Measurements from ENCODE around the gene PDS5B.
A peak's percentile ranks its signal among the peaks of the same experiment; 100 is the strongest.

PDS5B gene

DNA sequence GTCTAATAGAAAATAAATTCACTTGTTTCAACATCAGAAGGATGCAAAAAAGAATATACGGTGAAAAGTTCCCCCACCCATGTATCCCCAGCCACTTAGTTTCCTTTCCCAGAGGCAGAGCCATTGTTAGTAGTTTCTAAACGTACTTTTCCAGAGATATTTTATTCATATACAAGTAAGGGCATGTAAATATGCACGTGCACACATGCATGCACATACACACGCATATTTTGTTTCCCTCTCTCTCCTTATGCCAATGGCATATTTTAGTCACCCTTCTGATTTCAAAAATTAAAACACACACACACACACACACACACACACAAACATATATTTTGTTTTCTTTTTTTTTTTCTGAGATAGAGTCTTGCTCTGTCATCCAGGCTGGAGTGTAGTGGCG lies 147.4 kb downstream of the PDS5B start:
- DNase-seq, result no peak

- peak; percentile 92 for DNase-seq
Observed at GRCh38 chr13:32734511-32734910, 148.3 kb downstream of the PDS5B start.

DNA sequence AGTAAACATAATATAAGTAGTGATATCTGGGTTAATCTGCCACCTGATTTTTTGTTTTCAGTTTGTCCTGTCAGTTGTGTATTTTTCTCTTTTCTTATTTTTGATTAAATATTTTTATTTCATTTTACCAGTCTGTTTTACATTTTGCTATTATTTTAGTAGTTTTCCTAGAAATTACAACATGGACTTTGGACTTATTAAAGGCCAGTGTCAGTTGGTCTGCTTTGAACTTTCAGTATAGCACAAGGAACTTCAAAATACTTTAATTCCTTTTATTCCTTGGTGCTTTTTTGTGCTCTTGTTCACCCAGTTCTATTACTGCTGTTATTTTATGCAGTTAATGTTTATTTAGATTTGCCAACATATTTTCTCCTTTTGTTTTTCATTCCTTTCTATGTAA lies 149.6 kb downstream of the PDS5B start:
- DNase-seq, result no peak

DNA sequence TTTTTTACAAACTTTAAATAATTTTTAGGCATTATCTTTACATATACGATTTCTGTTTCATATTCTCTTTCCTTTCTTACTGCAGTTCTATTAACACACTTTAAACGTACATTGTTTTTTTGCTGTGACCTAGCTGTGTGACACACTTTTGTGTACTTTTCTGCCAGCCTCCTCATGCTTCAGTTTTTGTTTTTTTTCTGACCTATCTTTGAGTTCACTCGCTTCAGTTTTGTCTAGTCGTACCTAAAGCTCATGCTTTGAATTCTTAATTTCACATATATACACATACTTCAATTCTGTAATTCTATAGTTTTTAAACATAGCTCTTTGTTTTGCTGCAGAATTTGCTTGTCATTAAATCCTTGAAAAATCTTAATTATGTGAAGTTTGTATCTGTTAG lies 150.4 kb downstream of the PDS5B start:
- DNase-seq, result no peak

DNA sequence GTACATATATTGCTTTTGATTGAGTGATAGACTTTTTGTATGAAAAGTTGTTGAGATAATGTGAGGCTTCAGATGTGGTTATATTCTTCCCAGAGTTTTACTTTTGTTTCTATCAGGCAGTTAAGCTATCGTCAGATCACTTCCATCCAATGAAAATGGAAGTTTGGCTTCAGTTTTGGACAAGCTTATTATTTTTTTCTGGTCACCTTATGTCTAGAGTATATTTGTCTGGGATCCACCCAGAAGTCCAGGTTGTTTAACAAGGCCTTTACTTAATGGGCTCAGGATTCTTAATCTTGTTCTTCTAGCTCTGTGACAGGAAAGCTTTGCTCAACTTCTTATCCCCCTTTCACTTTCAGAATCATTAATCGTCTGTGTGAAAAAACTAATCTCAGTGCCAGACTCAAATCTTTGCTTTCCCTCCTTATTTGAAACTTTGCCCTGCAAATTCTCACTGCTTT lies 150.9 kb downstream of the PDS5B start:
- DNase-seq, result peak; percentile 87

DNA sequence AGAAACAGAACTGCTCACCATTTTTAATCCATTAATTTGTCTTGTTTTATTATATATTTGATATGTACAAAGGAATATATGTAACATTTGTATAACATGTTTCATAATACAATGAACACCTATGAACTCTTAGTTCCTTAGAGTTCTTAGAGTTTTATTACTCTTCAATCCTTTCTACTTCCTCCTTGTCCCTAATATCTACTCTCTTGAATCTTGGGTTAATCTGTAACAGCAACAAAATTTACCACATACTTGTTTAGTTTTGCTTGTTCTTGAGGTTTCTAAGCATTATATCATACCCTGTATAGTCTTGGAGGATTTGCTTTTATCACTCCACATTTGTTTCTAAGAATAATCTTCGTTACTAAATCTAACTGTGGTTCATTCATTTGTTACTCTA lies 151.4 kb downstream of the PDS5B start:
- DNase-seq, result no peak

GRCh38 chr13:32745509-32745908 lies 159.3 kb downstream of the PDS5B start:
- peak; percentile 59 for DNase-seq

- no peak for DNase-seq
Observed at GRCh38 chr13:32746474-32746873, 160.2 kb downstream of the PDS5B start.

- DNase-seq, result no peak
Observed at GRCh38 chr13:32748305-32748704, 162.1 kb downstream of the PDS5B start.

DNA sequence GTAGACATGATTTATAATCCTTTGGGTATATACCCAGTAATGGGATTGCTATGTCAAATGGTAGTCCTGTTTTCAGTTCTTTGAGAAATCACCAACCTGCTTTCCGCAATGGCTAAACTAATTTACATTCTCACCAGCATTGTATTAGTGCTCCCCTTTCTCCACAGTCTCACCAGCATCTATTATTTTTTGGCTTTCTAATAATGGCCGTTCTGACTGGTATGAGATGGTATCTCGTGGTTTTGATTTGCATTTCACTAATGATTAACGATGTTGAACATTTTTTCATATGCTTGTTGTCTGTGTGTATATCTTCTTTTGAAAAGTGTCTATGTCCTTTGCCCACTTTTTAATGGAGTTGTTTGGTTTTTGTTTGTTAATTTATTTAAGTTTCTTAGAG lies 165.1 kb downstream of the PDS5B start:
- no peak for DNase-seq

GRCh38 chr13:32752311-32752710 lies 166.1 kb downstream of the PDS5B start:
- DNase-seq, result no peak

DNA sequence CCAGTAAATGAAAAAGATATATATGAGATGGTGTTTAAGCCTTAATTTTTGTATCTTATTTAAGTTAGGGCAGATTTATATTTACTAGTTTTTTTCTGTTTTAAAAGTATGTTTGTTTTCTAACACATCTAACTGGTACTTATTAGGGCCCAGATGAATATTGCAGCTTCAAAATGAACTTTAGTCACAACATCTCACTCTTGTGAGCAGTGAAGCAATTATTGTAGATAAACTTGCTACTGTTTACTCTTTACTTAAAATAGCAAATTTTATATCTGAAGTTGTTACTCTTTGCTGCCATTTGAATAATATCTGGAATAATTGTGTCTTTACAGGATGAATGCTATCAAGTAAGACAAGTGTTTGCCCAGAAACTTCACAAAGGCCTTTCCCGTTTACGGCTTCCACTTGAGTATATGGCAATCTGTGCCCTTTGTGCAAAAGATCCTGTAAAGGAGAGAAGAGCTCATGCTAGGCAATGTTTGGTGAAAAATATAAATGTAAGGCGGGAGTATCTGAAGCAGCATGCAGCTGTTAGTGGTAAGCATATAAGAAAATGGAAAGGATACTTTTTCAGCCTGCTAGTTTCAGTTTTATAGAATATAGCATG lies 166.8 kb downstream of the PDS5B start:
- DNase-seq, result no peak

DNA sequence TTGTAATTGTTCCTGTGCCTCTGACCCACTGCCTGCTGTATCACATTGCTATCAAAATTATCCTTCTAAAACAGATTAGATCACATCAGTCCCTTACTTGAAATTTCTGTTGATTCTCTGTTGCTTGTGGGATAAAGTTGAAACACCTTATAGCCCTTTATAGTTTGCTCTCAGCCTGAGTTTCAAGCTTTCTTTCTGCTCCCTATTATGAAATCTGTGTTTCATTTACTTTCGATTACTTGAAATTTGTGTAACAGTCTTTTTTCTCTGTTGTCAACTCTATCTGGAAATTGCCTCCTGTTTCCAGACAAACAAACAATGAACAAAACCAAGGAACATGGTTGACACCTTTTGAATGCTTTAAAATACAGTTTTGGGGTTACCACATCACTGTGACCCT lies 167.9 kb downstream of the PDS5B start:
- no peak for DNase-seq

GRCh38 chr13:32759152-32759551 lies 172.9 kb downstream of the PDS5B start:
- DNase-seq, result no peak

GRCh38 chr13:32761472-32761871 lies 175.2 kb downstream of the PDS5B start:
- DNase-seq, result no peak

DNA sequence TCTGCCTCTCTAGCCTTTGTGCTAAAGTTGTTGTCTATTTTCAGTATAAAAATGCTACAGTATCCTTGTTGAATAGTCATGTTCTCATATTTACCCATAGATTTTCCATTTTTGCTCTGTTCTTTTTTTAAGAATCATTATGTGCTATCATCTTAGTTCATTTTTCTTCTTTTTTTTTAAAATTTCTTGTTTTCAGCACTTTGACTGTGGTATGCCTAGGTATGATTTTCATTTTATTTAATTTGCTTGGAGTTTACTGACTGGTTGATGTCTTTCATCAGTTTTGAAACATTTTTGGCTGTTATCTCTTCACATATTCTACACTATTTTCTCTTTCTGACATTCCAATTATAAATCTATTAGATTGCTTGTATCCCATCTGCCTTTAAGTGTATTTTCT lies 192.9 kb downstream of the PDS5B start:
- DNase-seq, result no peak

DNA sequence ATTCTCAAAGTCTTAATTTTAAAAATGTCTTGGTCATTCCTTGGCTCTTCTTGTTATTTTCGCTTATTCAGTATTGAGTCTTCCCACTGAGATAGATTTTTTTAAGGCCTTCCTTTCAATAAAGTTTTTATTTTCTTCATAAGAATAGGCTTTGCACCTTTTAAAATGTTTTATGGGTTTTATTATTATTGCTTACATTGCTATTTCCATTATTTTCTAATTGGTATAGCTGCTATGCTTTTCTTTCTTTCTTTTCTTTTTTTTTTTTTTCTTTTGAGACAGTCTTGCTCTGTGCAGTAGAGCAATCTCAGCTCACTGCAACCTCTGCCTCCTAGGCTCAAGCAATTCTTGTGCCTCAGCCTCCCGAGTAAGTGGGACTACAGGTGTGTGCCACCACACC lies 195.7 kb downstream of the PDS5B start:
- no peak for DNase-seq

DNA sequence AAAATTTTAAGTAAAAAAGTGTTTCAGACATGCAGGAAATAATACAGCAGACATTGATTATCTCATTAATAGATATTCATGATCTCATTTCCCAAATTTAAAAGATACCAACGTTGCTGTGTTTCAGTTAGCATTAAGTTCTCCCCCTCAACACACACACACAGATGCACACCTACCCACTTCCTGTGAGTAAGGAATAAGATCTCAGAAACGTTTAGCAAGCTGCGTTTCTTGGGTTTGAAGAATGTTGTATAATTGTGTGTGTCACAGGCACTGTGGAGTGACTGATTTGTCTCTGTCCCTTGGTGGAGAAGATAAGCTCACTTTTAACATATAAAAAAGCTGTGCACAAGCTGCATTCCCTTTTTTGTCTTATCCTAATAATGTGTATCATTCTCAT lies 196.8 kb downstream of the PDS5B start:
- no peak for DNase-seq

GRCh38 chr13:32790731-32791130 lies 204.5 kb downstream of the PDS5B start:
- peak; percentile 31 for DNase-seq

GRCh38 chr13:32791545-32792172 lies 205.4 kb downstream of the PDS5B start:
- no peak for DNase-seq

- no peak for DNase-seq
Observed at GRCh38 chr13:32796754-32797153, 210.5 kb downstream of the PDS5B start.

- no peak for DNase-seq
Observed at GRCh38 chr13:32802159-32802558, 215.9 kb downstream of the PDS5B start.

- no peak for DNase-seq
Observed at GRCh38 chr13:32804673-32805230, 218.5 kb downstream of the PDS5B start.

- DNase-seq, result no peak
Observed at GRCh38 chr13:32811297-32811800, 225.1 kb downstream of the PDS5B start.

All from NCI-H82 (cell line).